Measurements from ENCODE around the gene MFSD2B. TPM values are rescaled to one million over a fixed set of nuclear protein-coding genes. Genes with fewer than 3 reads are reported as not detected.

MFSD2B gene
- polyA plus RNA-seq, 1 donor from 2014 or later, result 0.27 TPM

- Histone ChIP-seq H3K27me3 (ENCODE audit: insufficient read depth, low read depth, low read length) (peaks cover 8% of the 10 kb centered on the region), H3K4me2 (ENCODE audit: low read length) (no peak overlapping the region), H3K36me3 (ENCODE audit: insufficient read depth, low read length) (no peaks in the 10 kb centered on the region), H2AFZ (ENCODE audit: low read depth, low read length) (no peak overlapping the region), H3F3A (ENCODE audit: insufficient read depth, low read length, poor library complexity, severe bottlenecking) (no peaks in the 10 kb centered on the region), H3K9ac (ENCODE audit: low read length) (no peak overlapping the region), H4K20me1 (ENCODE audit: insufficient read depth) (no peaks in the 10 kb centered on the region), H3K4me3 (ENCODE audit: low read length) (no peak overlapping the region), H3K9me3 (ENCODE audit: low read length) (no peaks in the 10 kb centered on the region), H3K27ac (ENCODE audit: low read length) (no peak overlapping the region), H3K9me2 (ENCODE audit: insufficient read depth, low read length) (no peaks in the 10 kb centered on the region), H3K79me2 (replicated peaks; ENCODE audit: insufficient read depth, low read length) (no peaks in the 10 kb centered on the region)
- no peak for TF ChIP-seq TAF1 (IDR thresholded peaks at IDR 0.05; ENCODE audit: low read depth)
- no peak for TF ChIP-seq MXI1 (conservative IDR thresholded peaks at IDR 0.05; ENCODE audit: poor library complexity, severe bottlenecking)
- no peak for TF ChIP-seq REST (IDR thresholded peaks at IDR 0.05; ENCODE audit: borderline replicate concordance)
- no peak for TF ChIP-seq POLR2AphosphoS5 (IDR thresholded peaks at IDR 0.05)
- no peak for TF ChIP-seq EP300 (conservative IDR thresholded peaks at IDR 0.05; ENCODE audit: poor library complexity, severe bottlenecking)
- no peak for TF ChIP-seq RAD21 (conservative IDR thresholded peaks at IDR 0.05)
- no peak for TF ChIP-seq EZH2 (IDR thresholded peaks at IDR 0.05; ENCODE audit: borderline replicate concordance, insufficient read depth, low read length, poor library complexity, severe bottlenecking)
- TF ChIP-seq, protein P1, sequence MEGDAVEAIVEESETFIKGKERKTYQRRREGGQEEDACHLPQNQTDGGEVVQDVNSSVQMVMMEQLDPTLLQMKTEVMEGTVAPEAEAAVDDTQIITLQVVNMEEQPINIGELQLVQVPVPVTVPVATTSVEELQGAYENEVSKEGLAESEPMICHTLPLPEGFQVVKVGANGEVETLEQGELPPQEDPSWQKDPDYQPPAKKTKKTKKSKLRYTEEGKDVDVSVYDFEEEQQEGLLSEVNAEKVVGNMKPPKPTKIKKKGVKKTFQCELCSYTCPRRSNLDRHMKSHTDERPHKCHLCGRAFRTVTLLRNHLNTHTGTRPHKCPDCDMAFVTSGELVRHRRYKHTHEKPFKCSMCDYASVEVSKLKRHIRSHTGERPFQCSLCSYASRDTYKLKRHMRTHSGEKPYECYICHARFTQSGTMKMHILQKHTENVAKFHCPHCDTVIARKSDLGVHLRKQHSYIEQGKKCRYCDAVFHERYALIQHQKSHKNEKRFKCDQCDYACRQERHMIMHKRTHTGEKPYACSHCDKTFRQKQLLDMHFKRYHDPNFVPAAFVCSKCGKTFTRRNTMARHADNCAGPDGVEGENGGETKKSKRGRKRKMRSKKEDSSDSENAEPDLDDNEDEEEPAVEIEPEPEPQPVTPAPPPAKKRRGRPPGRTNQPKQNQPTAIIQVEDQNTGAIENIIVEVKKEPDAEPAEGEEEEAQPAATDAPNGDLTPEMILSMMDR (IDR thresholded peaks at IDR 0.05; ENCODE audit: poor library complexity, severe bottlenecking), result no peak
- no peak for TF ChIP-seq SMC3 (conservative IDR thresholded peaks at IDR 0.05; ENCODE audit: poor library complexity)
Observed at GRCh38 chr2:24009367-24009679, 562 bp upstream of the MFSD2B start.

GRCh38 chr2:24010477-24011249, 778 bp downstream of the MFSD2B start:
- Histone ChIP-seq H3K36me3 (ENCODE audit: insufficient read depth, low read length) (no peaks in the 10 kb centered on the region), H3K9me2 (ENCODE audit: insufficient read depth, low read length) (no peaks in the 10 kb centered on the region), H3K9ac (ENCODE audit: low read length) (no peak overlapping the region), H3K79me2 (replicated peaks; ENCODE audit: insufficient read depth, low read length) (no peaks in the 10 kb centered on the region), H4K20me1 (ENCODE audit: insufficient read depth) (no peaks in the 10 kb centered on the region), H3F3A (ENCODE audit: insufficient read depth, low read length, poor library complexity, severe bottlenecking) (no peaks in the 10 kb centered on the region), H3K4me2 (ENCODE audit: low read length) (no peak overlapping the region), H3K4me3 (ENCODE audit: low read length) (no peak overlapping the region), H3K27ac (ENCODE audit: low read length) (no peak overlapping the region), H3K27me3 (ENCODE audit: insufficient read depth, low read depth, low read length) (peaks cover 8% of the 10 kb centered on the region), H3K9me3 (ENCODE audit: low read length) (no peaks in the 10 kb centered on the region), H2AFZ (ENCODE audit: low read depth, low read length) (no peak overlapping the region)
- no peak for TF ChIP-seq EP300 (conservative IDR thresholded peaks at IDR 0.05; ENCODE audit: poor library complexity, severe bottlenecking)
- TF ChIP-seq REST (IDR thresholded peaks at IDR 0.05; ENCODE audit: borderline replicate concordance), result no peak
- no peak for TF ChIP-seq SMC3 (conservative IDR thresholded peaks at IDR 0.05; ENCODE audit: poor library complexity)
- no peak for TF ChIP-seq TAF1 (IDR thresholded peaks at IDR 0.05; ENCODE audit: low read depth)
- no peak for TF ChIP-seq POLR2AphosphoS5 (IDR thresholded peaks at IDR 0.05)
- no peak for TF ChIP-seq MXI1 (conservative IDR thresholded peaks at IDR 0.05; ENCODE audit: poor library complexity, severe bottlenecking)
- TF ChIP-seq EZH2 (IDR thresholded peaks at IDR 0.05; ENCODE audit: borderline replicate concordance, insufficient read depth, low read length, poor library complexity, severe bottlenecking), result no peak
- TF ChIP-seq, protein P1 (IDR thresholded peaks at IDR 0.05; ENCODE audit: poor library complexity, severe bottlenecking), result no peak
- no peak for TF ChIP-seq RAD21 (conservative IDR thresholded peaks at IDR 0.05)
